Erythroblast (primary cell): Measurements from ENCODE around the gene SCN2A.

Experiments
- DNase-seq, 2 experiments: peaks; one replicate each; lab custom pipeline; 2025; lab: John Stamatoyannopoulos, UW
- GATA1 ChIP-seq: IDR thresholded peaks from 2 replicates; pipeline ENCODE4 v1.6.1; 2011; ENCODE audit warnings: low read depth, mild to moderate bottlenecking, control low read depth, low read length, moderate library complexity
- POLR2A ChIP-seq: IDR thresholded peaks from 2 replicates; pipeline ENCODE4 v1.6.1; 2011; ENCODE audit warnings: mild to moderate bottlenecking, low read length

SCN2A gene

GRCh38 chr2:165401285-165401852, 162.2 kb downstream of the SCN2A start:
- TF ChIP-seq GATA1 (no peak), POLR2A (no peak)

GRCh38 chr2:165402162-165402561, 162.9 kb downstream of the SCN2A start:
- no peak for TF ChIP-seq POLR2A
- no peak for TF ChIP-seq GATA1
- DNase-seq, result no peak

More at GRCh38 chr2:165401285-165401852, 162.2 kb downstream of the SCN2A start:
- peak; percentile 63 to 77 for DNase-seq

- no peak for DNase-seq
- no peak for TF ChIP-seq POLR2A
- TF ChIP-seq GATA1, result no peak
These were observed 167.0 kb downstream of the SCN2A start for GRCh38 chr2:165406173-165406572.

- TF ChIP-seq GATA1 (no peak), POLR2A (no peak)
- no peak for DNase-seq
These were observed 168.3 kb downstream of the SCN2A start for GRCh38 chr2:165407466-165407865.

- no peak for TF ChIP-seq POLR2A
- no peak for TF ChIP-seq GATA1
- DNase-seq, result no peak
These were observed 169.0 kb downstream of the SCN2A start for GRCh38 chr2:165408186-165408585.

- DNase-seq, result no peak
- TF ChIP-seq GATA1, result no peak
- no peak for TF ChIP-seq POLR2A
These were observed 171.1 kb downstream of the SCN2A start for GRCh38 chr2:165410276-165410675.

GRCh38 chr2:165414187-165414586, 175.0 kb downstream of the SCN2A start:
- no peak for DNase-seq
- TF ChIP-seq POLR2A, result no peak
- TF ChIP-seq GATA1, result no peak

GRCh38 chr2:165417009-165417408, 177.8 kb downstream of the SCN2A start:
- DNase-seq, result no peak
- no peak for TF ChIP-seq POLR2A
- no peak for TF ChIP-seq GATA1

GRCh38 chr2:165420231-165420630, 181.0 kb downstream of the SCN2A start:
- DNase-seq, result no peak
- TF ChIP-seq POLR2A (no peak), GATA1 (no peak)

- no peak for DNase-seq
- TF ChIP-seq POLR2A, result no peak
- TF ChIP-seq GATA1, result no peak
These were observed 183.9 kb downstream of the SCN2A start for GRCh38 chr2:165423081-165423480.

- TF ChIP-seq GATA1, result no peak
- TF ChIP-seq POLR2A, result no peak
- DNase-seq, result no peak
These were observed 186.3 kb downstream of the SCN2A start for GRCh38 chr2:165425556-165425955.

- DNase-seq, result no peak
- TF ChIP-seq GATA1 (no peak), POLR2A (no peak)
These were observed 188.5 kb downstream of the SCN2A start for GRCh38 chr2:165427686-165428085.

GRCh38 chr2:165428926-165429325, 189.7 kb downstream of the SCN2A start:
- DNase-seq, result no peak
- TF ChIP-seq GATA1 (no peak), POLR2A (no peak)

- no peak for DNase-seq
- TF ChIP-seq GATA1, result no peak
These were observed 191.8 kb downstream of the SCN2A start for GRCh38 chr2:165431014-165431413.
